ENCODE measurements around the gene BRWD1. TPM values are rescaled to one million over a fixed set of nuclear protein-coding genes. Genes with fewer than 3 reads are reported as not detected.

Gene BRWD1
- total and polyA plus RNA-seq, 2 of the 13 experiments (the other 11 are each of a cell fraction or from before 2014, with no cell fraction given), result 13.9 to 28.0 TPM

DNA sequence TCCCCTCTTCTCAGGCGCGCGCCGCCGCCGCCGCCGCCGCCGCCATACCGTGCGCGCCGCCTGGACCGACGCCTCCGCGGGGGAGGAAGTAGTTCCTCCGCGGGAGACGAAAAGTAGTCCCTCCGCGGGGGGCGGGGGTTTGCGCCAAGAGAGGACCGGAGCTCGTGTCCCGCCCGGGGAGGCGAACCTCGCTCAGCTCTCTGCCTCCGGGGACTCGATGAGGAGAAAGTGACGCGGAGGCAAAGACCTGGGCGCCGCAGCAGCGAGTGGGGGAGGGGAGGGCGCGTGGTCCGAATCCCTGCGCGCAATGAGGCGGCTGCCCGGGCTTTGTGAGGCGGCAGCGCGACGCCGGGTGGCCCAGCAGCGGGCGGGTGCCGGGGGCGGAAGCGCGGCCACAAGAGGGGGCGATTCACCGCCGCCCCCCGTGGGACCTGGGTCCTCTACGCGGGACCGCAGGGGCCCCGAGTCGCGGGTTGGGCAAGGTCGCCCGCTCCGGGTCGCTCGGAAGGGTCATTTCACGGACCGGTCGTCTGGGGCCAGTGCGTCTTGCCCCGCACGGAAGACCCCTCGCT is at the start of gene BRWD1 (continued):
- TF ChIP-seq, protein P1, sequence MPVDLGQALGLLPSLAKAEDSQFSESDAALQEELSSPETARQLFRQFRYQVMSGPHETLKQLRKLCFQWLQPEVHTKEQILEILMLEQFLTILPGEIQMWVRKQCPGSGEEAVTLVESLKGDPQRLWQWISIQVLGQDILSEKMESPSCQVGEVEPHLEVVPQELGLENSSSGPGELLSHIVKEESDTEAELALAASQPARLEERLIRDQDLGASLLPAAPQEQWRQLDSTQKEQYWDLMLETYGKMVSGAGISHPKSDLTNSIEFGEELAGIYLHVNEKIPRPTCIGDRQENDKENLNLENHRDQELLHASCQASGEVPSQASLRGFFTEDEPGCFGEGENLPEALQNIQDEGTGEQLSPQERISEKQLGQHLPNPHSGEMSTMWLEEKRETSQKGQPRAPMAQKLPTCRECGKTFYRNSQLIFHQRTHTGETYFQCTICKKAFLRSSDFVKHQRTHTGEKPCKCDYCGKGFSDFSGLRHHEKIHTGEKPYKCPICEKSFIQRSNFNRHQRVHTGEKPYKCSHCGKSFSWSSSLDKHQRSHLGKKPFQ (CRISPR knock-in tag; IDR thresholded peaks at IDR 0.05; ENCODE audit: insufficient replicate concordance), result peak; percentile 47
- peak; percentile 59; the same call in 1 of the 2 replicates for TF ChIP-seq KDM5A (IDR thresholded peaks at IDR 0.05; ENCODE audit: borderline replicate concordance, low read length)
- TF ChIP-seq ZFP1 (CRISPR knock-in tag; IDR thresholded peaks at IDR 0.05), result no peak
- peak; percentile 55; the same call in 1 of the 2 replicates for TF ChIP-seq TSC22D2 (CRISPR knock-in tag; IDR thresholded peaks at IDR 0.05; ENCODE audit: borderline replicate concordance)
- TF ChIP-seq MED1 (CRISPR knock-in tag; IDR thresholded peaks at IDR 0.05), result peak; percentile 57
- 0 out of 2 replicates have a peak, but pooled peaks have one; percentile 31 for TF ChIP-seq ZNF552 (CRISPR knock-in tag; IDR thresholded peaks at IDR 0.05; ENCODE audit: borderline replicate concordance)
- TF ChIP-seq, protein P2, sequence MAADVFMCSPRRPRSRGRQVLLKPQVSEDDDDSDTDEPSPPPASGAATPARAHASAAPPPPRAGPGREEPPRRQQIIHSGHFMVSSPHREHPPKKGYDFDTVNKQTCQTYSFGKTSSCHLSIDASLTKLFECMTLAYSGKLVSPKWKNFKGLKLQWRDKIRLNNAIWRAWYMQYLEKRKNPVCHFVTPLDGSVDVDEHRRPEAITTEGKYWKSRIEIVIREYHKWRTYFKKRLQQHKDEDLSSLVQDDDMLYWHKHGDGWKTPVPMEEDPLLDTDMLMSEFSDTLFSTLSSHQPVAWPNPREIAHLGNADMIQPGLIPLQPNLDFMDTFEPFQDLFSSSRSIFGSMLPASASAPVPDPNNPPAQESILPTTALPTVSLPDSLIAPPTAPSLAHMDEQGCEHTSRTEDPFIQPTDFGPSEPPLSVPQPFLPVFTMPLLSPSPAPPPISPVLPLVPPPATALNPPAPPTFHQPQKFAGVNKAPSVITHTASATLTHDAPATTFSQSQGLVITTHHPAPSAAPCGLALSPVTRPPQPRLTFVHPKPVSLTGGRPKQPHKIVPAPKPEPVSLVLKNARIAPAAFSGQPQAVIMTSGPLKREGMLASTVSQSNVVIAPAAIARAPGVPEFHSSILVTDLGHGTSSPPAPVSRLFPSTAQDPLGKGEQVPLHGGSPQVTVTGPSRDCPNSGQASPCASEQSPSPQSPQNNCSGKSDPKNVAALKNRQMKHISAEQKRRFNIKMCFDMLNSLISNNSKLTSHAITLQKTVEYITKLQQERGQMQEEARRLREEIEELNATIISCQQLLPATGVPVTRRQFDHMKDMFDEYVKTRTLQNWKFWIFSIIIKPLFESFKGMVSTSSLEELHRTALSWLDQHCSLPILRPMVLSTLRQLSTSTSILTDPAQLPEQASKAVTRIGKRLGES (CRISPR knock-in tag; IDR thresholded peaks at IDR 0.05; ENCODE audit: borderline replicate concordance), result peak; percentile 76; the same call in 1 of the 2 replicates
- no peak for TF ChIP-seq NFATC3 (CRISPR knock-in tag; IDR thresholded peaks at IDR 0.05)
- TF ChIP-seq ZNF749 (CRISPR knock-in tag; IDR thresholded peaks at IDR 0.05; ENCODE audit: borderline replicate concordance), result peak; percentile 95
- TF ChIP-seq SIX1 (CRISPR knock-in tag; IDR thresholded peaks at IDR 0.05; ENCODE audit: borderline replicate concordance), result no peak
- TF ChIP-seq CHD4 (IDR thresholded peaks at IDR 0.05; ENCODE audit: borderline replicate concordance, low read length), result no peak
- TF ChIP-seq HOXA7 (CRISPR knock-in tag; IDR thresholded peaks at IDR 0.05), result peak; percentile 83; the same call in 1 of the 2 replicates
- TF ChIP-seq ZNF850 (CRISPR knock-in tag; conservative IDR thresholded peaks at IDR 0.05), result 0 out of 2 replicates have a peak, but pooled peaks have one; percentile 56
- 0 out of 2 replicates have a peak, but pooled peaks have one; percentile 23 for TF ChIP-seq SP5 (CRISPR knock-in tag; IDR thresholded peaks at IDR 0.05; ENCODE audit: borderline replicate concordance, low read depth)
- TF ChIP-seq, protein P3, sequence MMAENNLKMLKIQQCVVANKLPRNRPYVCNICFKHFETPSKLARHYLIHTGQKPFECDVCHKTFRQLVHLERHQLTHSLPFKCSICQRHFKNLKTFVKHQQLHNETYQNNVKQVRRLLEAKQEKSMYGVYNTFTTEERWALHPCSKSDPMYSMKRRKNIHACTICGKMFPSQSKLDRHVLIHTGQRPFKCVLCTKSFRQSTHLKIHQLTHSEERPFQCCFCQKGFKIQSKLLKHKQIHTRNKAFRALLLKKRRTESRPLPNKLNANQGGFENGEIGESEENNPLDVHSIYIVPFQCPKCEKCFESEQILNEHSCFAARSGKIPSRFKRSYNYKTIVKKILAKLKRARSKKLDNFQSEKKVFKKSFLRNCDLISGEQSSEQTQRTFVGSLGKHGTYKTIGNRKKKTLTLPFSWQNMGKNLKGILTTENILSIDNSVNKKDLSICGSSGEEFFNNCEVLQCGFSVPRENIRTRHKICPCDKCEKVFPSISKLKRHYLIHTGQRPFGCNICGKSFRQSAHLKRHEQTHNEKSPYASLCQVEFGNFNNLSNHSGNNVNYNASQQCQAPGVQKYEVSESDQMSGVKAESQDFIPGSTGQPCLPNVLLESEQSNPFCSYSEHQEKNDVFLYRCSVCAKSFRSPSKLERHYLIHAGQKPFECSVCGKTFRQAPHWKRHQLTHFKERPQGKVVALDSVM (CRISPR knock-in tag; IDR thresholded peaks at IDR 0.05), result peak; percentile 83; the same call in 1 of the 2 replicates
- TF ChIP-seq, protein P4, sequence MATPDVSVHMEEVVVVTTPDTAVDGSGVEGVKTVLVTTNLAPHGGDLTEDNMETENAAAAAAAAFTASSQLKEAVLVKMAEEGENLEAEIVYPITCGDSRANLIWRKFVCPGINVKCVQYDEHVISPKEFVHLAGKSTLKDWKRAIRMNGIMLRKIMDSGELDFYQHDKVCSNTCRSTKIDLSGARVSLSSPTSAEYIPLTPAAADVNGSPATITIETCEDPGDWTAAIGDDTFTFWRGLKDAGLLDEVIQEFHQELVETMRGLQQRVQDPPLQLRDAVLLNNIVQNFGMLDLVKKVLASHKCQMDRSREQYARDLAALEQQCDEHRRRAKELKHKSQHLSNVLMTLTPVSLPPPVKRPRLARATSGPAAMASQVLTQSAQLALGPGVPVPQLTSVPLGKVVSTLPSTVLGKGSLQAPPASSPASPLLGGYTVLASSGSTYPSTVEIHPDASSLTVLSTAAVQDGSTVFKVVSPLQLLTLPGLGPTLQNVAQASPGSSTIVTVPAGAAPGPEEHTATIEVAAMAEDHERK (CRISPR knock-in tag; IDR thresholded peaks at IDR 0.05; ENCODE audit: low read depth), result peak; percentile 48; the same call in 1 of the 2 replicates
- TF ChIP-seq TCF7 (IDR thresholded peaks at IDR 0.05; ENCODE audit: low read depth), result no peak
- no peak for TF ChIP-seq MAFK (conservative IDR thresholded peaks at IDR 0.05 in 1 of 2, IDR thresholded peaks at IDR 0.05 in 1 of 2; ENCODE audit: low read length in 2 of 2)
- no peak; the same call in 1 of the 2 replicates for TF ChIP-seq ZNF7 (CRISPR knock-in tag; IDR thresholded peaks at IDR 0.05)
- no peak for TF ChIP-seq SMAD1 (CRISPR knock-in tag; IDR thresholded peaks at IDR 0.05; ENCODE audit: borderline replicate concordance, low read depth)
